ENCODE measurements around the gene CDKN2B. TPM values are rescaled to one million over a fixed set of nuclear protein-coding genes. Genes with fewer than 3 reads are reported as not detected.

Gene CDKN2B
- total and polyA plus RNA-seq, 2 of the 13 experiments (the other 11 are each of a cell fraction or from before 2014, with no cell fraction given), result 1.4 to 1.5 TPM

DNA sequence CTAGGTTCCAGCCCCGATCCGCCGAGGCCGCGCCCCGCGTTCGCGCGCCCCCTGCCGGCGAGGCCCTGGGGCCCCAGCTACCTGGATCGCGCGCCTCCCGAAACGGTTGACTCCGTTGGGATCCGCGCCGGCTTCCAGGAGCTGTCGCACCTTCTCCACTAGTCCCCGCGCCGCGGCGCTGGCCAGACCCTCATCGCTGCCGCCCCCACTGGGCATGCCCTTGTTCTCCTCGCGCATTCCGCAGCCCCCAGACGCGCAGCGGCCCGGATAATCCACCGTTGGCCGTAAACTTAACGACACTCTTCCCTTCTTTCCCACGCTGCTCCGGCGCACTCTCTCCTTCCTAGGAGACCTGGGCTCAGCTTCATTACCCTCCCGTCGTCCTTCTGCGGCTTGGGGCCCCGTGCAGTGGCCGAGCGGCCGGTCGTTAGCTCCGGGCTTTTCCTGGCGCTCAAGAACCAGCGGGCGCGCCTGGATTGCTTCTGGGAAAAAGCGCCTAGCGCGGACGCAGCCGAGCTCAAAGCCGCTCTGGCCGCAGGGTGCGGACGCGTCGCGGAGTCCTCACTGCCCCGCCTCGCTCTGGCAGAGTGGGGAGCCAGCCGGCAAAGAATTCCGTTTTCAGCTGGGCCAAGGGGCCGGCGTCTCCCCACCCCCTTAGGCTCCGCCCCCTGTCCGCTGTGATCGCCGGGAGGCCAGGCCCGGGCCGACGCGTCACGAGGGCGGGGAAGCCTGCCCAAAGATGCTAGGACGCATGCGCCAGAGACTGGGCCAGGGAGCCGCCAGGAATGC is at the start of gene CDKN2B (continued):
- no peak for TF ChIP-seq ZNF34 (CRISPR knock-in tag; IDR thresholded peaks at IDR 0.05; ENCODE audit: borderline replicate concordance)
- TF ChIP-seq PRMT3 (CRISPR knock-in tag; IDR thresholded peaks at IDR 0.05; ENCODE audit: borderline replicate concordance, low read depth), result no peak; the same call in 1 of the 2 replicates
- TF ChIP-seq NR1H2 (CRISPR knock-in tag; IDR thresholded peaks at IDR 0.05; ENCODE audit: borderline replicate concordance, low read depth), result no peak
- no peak for TF ChIP-seq RAD51 (IDR thresholded peaks at IDR 0.05; ENCODE audit: borderline replicate concordance)
- TF ChIP-seq MYC (CRISPR knock-in tag; IDR thresholded peaks at IDR 0.05; ENCODE audit: borderline replicate concordance), result peak; percentile 31; the same call in 1 of the 2 replicates
- TF ChIP-seq U2AF1 (optimal IDR thresholded peaks at IDR 0.05; ENCODE audit: low read depth, low read length), result no peak
- no peak for TF ChIP-seq AFF4 (CRISPR knock-in tag; IDR thresholded peaks at IDR 0.05)
- TF ChIP-seq NR2F2 (IDR thresholded peaks at IDR 0.05; ENCODE audit: borderline replicate concordance, low read depth), result no peak
- no peak for TF ChIP-seq MTA3 (CRISPR knock-in tag; IDR thresholded peaks at IDR 0.05)
- TF ChIP-seq EED (CRISPR knock-in tag; IDR thresholded peaks at IDR 0.05), result peak; percentile 49; the same call in 1 of the 2 replicates
- TF ChIP-seq ZNF724P (CRISPR knock-in tag; IDR thresholded peaks at IDR 0.05; ENCODE audit: borderline replicate concordance), result 0 out of 2 replicates have a peak, but pooled peaks have one; percentile 64
- TF ChIP-seq, protein P1, sequence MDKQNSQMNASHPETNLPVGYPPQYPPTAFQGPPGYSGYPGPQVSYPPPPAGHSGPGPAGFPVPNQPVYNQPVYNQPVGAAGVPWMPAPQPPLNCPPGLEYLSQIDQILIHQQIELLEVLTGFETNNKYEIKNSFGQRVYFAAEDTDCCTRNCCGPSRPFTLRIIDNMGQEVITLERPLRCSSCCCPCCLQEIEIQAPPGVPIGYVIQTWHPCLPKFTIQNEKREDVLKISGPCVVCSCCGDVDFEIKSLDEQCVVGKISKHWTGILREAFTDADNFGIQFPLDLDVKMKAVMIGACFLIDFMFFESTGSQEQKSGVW (CRISPR knock-in tag; IDR thresholded peaks at IDR 0.05; ENCODE audit: borderline replicate concordance), result no peak
- TF ChIP-seq TRIM22 (IDR thresholded peaks at IDR 0.05), result no peak
- TF ChIP-seq THAP11 (CRISPR knock-in tag; IDR thresholded peaks at IDR 0.05), result peak; percentile 11; the same call in 1 of the 2 replicates
- TF ChIP-seq, protein P2, sequence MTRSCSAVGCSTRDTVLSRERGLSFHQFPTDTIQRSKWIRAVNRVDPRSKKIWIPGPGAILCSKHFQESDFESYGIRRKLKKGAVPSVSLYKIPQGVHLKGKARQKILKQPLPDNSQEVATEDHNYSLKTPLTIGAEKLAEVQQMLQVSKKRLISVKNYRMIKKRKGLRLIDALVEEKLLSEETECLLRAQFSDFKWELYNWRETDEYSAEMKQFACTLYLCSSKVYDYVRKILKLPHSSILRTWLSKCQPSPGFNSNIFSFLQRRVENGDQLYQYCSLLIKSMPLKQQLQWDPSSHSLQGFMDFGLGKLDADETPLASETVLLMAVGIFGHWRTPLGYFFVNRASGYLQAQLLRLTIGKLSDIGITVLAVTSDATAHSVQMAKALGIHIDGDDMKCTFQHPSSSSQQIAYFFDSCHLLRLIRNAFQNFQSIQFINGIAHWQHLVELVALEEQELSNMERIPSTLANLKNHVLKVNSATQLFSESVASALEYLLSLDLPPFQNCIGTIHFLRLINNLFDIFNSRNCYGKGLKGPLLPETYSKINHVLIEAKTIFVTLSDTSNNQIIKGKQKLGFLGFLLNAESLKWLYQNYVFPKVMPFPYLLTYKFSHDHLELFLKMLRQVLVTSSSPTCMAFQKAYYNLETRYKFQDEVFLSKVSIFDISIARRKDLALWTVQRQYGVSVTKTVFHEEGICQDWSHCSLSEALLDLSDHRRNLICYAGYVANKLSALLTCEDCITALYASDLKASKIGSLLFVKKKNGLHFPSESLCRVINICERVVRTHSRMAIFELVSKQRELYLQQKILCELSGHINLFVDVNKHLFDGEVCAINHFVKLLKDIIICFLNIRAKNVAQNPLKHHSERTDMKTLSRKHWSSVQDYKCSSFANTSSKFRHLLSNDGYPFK (CRISPR knock-in tag; IDR thresholded peaks at IDR 0.05; ENCODE audit: borderline replicate concordance), result peak; percentile 32; the same call in 1 of the 2 replicates
- no peak for TF ChIP-seq ZNF30 (CRISPR knock-in tag; IDR thresholded peaks at IDR 0.05)
- TF ChIP-seq USF2 (IDR thresholded peaks at IDR 0.05; ENCODE audit: low read depth, low read length), result no peak
- no peak; the same call in 1 of the 2 replicates for TF ChIP-seq USF2 (CRISPR knock-in tag; IDR thresholded peaks at IDR 0.05; ENCODE audit: borderline replicate concordance)
